ENCODE results near the gene SCD5. TPM values are rescaled to one million over a fixed set of nuclear protein-coding genes. Genes with fewer than 3 reads are reported as not detected.

SCD5 gene
- total and polyA plus RNA-seq, 7 donors, result 0.69 to 30.7 (median 27.3) TPM

- H3K27ac ChIP-seq, result no peak overlapping the region
- no peaks in the 10 kb centered on the region for H3K9me3 ChIP-seq
- H3K36me3 ChIP-seq, result no peaks in the 10 kb centered on the region
- 87 to 92% methylated on average over 1 of the region's 1 CpG for WGBS, 2 donors
- DNase-seq, result no peak
- H3K27me3 ChIP-seq, result no peaks in the 10 kb centered on the region
- intact Hi-C loops (cut with DNase I), result no loop called here
- TF ChIP-seq POLR2A (IDR thresholded peaks at IDR 0.05) (no peak), CTCF (IDR thresholded peaks at IDR 0.05) (no peak), EP300 (IDR thresholded peaks at IDR 0.05) (no peak), POLR2AphosphoS5 (IDR thresholded peaks at IDR 0.05) (no peak)
- H3K4me1 ChIP-seq, result no peaks in the 10 kb centered on the region
- no peak overlapping the region for H3K4me3 ChIP-seq
Observed at GRCh38 chr4:82604522-82604921, 194.1 kb downstream of the SCD5 start.

GRCh38 chr4:82601242-82602015 lies 197.2 kb downstream of the SCD5 start:
- Histone ChIP-seq H3K27ac (no peak overlapping the region), H3K27me3 (no peaks in the 10 kb centered on the region), H3K4me1 (no peaks in the 10 kb centered on the region), H3K4me3 (no peak overlapping the region), H3K36me3 (no peaks in the 10 kb centered on the region), H3K9me3 (no peaks in the 10 kb centered on the region)
- TF ChIP-seq POLR2A (IDR thresholded peaks at IDR 0.05) (no peak), CTCF (IDR thresholded peaks at IDR 0.05) (no peak), EP300 (IDR thresholded peaks at IDR 0.05) (no peak), POLR2AphosphoS5 (IDR thresholded peaks at IDR 0.05) (no peak)
- WGBS, 2 donors, result 87 to 89% methylated on average over 9 of the region's 9 CpGs
- intact Hi-C loops (cut with DNase I), result no loop called here
- no peak for DNase-seq

DNA sequence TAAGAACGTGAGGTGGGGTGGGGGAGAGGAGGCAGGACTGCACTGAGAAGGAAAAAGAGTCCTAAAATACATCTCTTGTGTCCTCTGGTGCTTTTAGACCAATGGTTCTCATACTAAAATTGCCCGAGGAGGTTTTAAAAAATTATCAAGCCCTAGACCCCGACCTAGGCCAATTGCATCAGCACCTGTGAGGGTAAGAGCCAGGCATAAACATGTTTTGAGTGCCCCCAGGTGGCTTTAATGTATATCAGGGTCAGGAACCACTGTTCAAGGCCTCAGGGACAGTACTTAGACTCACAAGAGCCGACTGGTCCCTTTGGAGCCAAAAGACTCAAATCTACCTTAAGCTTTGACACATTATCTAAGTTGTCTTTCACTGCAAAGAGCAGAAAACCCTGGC lies 199.3 kb downstream of the SCD5 start:
- DNase-seq, result no peak
- H3K36me3 ChIP-seq, result no peaks in the 10 kb centered on the region
- H3K4me3 ChIP-seq, result no peak overlapping the region
- H3K27me3 ChIP-seq, result no peaks in the 10 kb centered on the region
- intact Hi-C loops (cut with DNase I), result no loop called here
- no peaks in the 10 kb centered on the region for H3K9me3 ChIP-seq
- H3K27ac ChIP-seq, result no peak overlapping the region
- WGBS, 2 donors, result 71 to 78% methylated on average over 4 of the region's 4 CpGs
- no peak for TF ChIP-seq EP300 (IDR thresholded peaks at IDR 0.05)
- TF ChIP-seq POLR2AphosphoS5 (IDR thresholded peaks at IDR 0.05), result no peak
- no peak for TF ChIP-seq POLR2A (IDR thresholded peaks at IDR 0.05)
- no peak for TF ChIP-seq CTCF (IDR thresholded peaks at IDR 0.05)
- no peaks in the 10 kb centered on the region for H3K4me1 ChIP-seq

- H3K27ac ChIP-seq, result no peak overlapping the region
- H3K36me3 ChIP-seq, result no peaks in the 10 kb centered on the region
- WGBS, 2 donors, result 81 to 84% methylated on average over 4 of the region's 4 CpGs
- no peak overlapping the region for H3K4me3 ChIP-seq
- intact Hi-C loops (cut with DNase I), result no loop called here
- no peaks in the 10 kb centered on the region for H3K4me1 ChIP-seq
- TF ChIP-seq CTCF (IDR thresholded peaks at IDR 0.05) (no peak), EP300 (IDR thresholded peaks at IDR 0.05) (no peak), POLR2AphosphoS5 (IDR thresholded peaks at IDR 0.05) (no peak), POLR2A (IDR thresholded peaks at IDR 0.05) (no peak)
- no peaks in the 10 kb centered on the region for H3K9me3 ChIP-seq
- no peaks in the 10 kb centered on the region for H3K27me3 ChIP-seq
- no peak for DNase-seq
Observed at GRCh38 chr4:82594456-82594855, 204.1 kb downstream of the SCD5 start.

DNA sequence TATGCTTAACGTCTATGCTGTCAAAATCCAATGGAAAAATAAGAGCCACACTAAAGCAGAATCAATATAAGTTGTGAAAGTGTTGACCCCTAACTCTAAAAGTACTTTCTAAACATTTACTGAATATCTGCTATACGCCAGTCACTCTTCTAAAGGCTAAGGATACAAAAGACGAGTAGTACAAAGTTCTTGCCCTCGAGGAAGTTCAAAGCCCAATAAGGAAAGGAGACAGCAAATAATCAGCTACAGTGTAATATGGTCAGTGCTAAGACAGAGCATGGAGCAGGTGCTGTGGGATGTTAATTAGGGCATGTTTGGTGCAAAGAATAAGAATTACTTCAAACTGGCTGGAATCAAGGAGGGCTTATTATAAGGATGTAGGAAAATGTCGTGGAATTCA lies 205.2 kb downstream of the SCD5 start:
- no peak for DNase-seq
- WGBS, 2 donors, result 19 to 63% methylated on average over 5 of the region's 5 CpGs
- H3K27ac ChIP-seq, result no peak overlapping the region
- no peaks in the 10 kb centered on the region for H3K27me3 ChIP-seq
- H3K9me3 ChIP-seq, result no peaks in the 10 kb centered on the region
- no peak for TF ChIP-seq CTCF (IDR thresholded peaks at IDR 0.05)
- no peak for TF ChIP-seq POLR2AphosphoS5 (IDR thresholded peaks at IDR 0.05)
- no peak for TF ChIP-seq EP300 (IDR thresholded peaks at IDR 0.05)
- TF ChIP-seq POLR2A (IDR thresholded peaks at IDR 0.05), result no peak
- H3K4me1 ChIP-seq, result no peaks in the 10 kb centered on the region
- no peaks in the 10 kb centered on the region for H3K36me3 ChIP-seq
- intact Hi-C loops (cut with DNase I), result no loop called here
- no peak overlapping the region for H3K4me3 ChIP-seq

All from sigmoid colon (tissue), 7 donors.